Esophagus muscularis mucosa (tissue), 4 donors: ENCODE results near the gene GPSM1.

ENCODE experiments used
- EP300 ChIP-seq: sonication (generic); formaldehyde crosslinking; IDR thresholded peaks from one replicate; pipeline ENCODE4 v1.6.1; 2017; ENCODE audit warnings: antibody characterized with exemption
- POLR2A ChIP-seq: fragments of 450-650 bp; IDR thresholded peaks from one replicate; pipeline ENCODE4 v1.6.1; 2017; ENCODE audit warnings: antibody characterized with exemption, moderate library complexity, mild to moderate bottlenecking, low read depth
- POLR2AphosphoS5 ChIP-seq, 2 donors: sonication (generic); formaldehyde crosslinking; IDR thresholded peaks; one replicate each; pipeline ENCODE4 v1.6.1; 2017; ENCODE audit warnings: antibody characterized with exemption in 2 of 2
- TF ChIP-seq, protein P1 (sequence below), 3 experiments: fragments of 200-600 bp in 2 of 3; fragments of 450-650 bp in 1 of 3; sonication (generic) in 2 of 3; IDR thresholded peaks; one replicate each; pipeline ENCODE4 v1.5.1; 2017 to 2019; ENCODE audit warnings: antibody characterized with exemption in 3 of 3, mild to moderate bottlenecking in 2 of 3, moderate library complexity in 1 of 3

DNA sequence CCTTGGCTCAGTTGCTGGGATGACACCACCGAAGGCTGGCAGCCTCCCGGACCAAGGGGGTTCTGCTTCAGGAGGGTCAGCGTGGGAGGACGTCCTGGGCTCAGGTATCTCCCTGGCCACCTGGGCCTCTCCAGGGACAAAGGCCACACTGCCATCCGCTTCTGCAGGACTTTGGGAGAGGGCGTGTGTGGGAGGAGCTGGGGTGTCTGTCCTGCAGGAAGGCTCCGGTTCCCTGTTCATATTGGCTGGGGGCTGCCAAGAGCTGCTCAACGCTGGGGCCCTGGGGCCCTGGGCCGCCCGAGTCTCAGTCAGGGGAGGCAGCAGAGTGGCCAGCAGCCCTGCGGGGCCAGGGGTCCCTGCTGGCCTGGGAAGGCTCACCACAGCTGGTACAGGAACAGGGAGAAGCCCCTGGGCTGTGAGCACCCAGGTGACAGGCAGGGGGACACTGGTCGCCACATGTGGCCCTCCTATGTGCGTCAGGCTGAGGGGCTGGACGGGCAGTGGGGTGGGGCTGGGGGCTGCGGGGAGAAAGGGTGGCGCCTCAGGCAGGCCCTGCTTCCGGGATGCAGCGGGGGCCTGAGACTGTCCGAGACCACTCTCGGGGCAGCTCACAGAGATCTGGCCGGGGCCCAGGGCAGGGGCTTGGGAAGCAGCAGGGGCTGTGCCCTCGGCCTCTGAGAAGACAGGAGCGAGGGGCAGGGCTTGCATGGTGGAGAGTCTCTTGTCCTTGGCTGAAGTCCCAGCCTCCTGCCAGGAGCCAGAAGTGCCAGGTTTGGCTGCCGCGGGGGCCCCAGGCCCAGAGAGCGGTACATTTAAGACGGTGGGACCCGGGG lies 51.0 kb downstream of the GPSM1 start:
- TF ChIP-seq POLR2AphosphoS5 (IDR thresholded peaks at IDR 0.05), result no peak
- TF ChIP-seq POLR2A, result no peak
- TF ChIP-seq, protein P1, sequence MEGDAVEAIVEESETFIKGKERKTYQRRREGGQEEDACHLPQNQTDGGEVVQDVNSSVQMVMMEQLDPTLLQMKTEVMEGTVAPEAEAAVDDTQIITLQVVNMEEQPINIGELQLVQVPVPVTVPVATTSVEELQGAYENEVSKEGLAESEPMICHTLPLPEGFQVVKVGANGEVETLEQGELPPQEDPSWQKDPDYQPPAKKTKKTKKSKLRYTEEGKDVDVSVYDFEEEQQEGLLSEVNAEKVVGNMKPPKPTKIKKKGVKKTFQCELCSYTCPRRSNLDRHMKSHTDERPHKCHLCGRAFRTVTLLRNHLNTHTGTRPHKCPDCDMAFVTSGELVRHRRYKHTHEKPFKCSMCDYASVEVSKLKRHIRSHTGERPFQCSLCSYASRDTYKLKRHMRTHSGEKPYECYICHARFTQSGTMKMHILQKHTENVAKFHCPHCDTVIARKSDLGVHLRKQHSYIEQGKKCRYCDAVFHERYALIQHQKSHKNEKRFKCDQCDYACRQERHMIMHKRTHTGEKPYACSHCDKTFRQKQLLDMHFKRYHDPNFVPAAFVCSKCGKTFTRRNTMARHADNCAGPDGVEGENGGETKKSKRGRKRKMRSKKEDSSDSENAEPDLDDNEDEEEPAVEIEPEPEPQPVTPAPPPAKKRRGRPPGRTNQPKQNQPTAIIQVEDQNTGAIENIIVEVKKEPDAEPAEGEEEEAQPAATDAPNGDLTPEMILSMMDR (IDR thresholded peaks at IDR 0.05), result no peak
- TF ChIP-seq EP300, result no peak
